GM19239 (cell line): ENCODE results near the gene MRGPRG.

Experiments used
- DNase-seq: peaks from one replicate; pipeline ENCODE4 v3.0.0; 2011; ENCODE audit warnings: low spot score; ENCODE audit not compliant: insufficient read length
- FAIRE-seq: peaks from 2 replicates; lab custom pipeline; 2011; peaks lifted over from hg19 to GRCh38; lab: Jason Lieb, UNC

Gene MRGPRG

DNA sequence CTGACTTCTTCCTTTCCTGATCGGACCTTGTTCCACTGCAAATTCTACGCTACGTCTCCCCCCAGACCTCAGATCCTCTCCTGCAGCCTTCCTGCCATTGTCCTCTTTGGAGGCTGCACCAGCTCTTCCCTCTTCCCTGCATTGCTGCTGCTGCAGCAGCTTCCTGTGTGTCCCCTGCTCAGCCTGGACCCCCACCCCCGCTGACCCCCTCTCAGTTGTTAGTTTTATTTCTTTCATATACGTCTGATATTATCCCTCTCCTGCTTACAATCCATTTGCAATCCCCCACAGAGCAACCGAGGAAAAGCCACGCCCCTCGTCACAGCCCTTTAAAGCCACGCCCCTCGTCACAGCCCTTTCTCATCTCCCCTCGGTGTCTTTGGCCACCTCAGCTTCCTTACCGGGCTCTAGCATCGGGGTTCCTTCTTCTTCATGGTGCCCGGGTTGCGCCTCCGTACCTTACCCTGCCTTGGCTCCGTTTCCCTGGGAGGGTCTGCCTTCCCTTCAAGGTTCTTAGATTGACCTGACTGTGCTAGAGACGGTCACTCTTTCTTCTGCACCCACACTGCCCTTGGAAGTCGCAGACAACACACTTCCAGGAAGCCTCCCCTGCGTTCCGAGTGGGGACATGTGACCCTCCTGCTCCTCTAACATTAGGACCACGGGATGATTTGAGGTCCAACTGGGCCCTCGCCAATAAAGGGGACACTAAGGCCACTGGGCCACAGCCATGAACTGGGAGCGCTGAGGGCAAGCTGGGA, 4.8 kb downstream of the MRGPRG start:
- FAIRE-seq (no peak), DNase-seq (no peak)

GRCh38 chr11:3208272-3208671, 10.3 kb downstream of the MRGPRG start:
- no peak for FAIRE-seq

GRCh38 chr11:3207526-3208189, 11.0 kb downstream of the MRGPRG start:
- DNase-seq (no peak), FAIRE-seq (no peak)

More at GRCh38 chr11:3208272-3208671, 10.3 kb downstream of the MRGPRG start:
- DNase-seq: no peak

DNA sequence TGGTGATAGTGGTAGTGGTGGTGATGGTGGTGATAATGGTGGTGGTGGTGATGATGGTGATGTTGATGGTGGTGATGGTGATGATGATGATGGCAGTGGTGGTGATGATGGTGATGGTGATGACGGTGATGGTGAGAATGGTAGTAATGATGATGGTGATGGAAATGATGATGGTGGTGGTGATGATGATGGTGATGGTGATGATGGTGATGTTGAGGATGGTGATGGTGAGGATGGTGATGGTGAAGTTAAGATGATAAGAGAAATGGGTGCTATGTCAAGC, 11.8 kb downstream of the MRGPRG start:
- FAIRE-seq (no peak), DNase-seq (no peak)

- no peak for DNase-seq
- FAIRE-seq: no peak
Observed at GRCh38 chr11:3206156-3206921, 12.3 kb downstream of the MRGPRG start.

- FAIRE-seq: no peak
- DNase-seq: no peak
Observed at GRCh38 chr11:3205261-3206155, 13.1 kb downstream of the MRGPRG start.

DNA sequence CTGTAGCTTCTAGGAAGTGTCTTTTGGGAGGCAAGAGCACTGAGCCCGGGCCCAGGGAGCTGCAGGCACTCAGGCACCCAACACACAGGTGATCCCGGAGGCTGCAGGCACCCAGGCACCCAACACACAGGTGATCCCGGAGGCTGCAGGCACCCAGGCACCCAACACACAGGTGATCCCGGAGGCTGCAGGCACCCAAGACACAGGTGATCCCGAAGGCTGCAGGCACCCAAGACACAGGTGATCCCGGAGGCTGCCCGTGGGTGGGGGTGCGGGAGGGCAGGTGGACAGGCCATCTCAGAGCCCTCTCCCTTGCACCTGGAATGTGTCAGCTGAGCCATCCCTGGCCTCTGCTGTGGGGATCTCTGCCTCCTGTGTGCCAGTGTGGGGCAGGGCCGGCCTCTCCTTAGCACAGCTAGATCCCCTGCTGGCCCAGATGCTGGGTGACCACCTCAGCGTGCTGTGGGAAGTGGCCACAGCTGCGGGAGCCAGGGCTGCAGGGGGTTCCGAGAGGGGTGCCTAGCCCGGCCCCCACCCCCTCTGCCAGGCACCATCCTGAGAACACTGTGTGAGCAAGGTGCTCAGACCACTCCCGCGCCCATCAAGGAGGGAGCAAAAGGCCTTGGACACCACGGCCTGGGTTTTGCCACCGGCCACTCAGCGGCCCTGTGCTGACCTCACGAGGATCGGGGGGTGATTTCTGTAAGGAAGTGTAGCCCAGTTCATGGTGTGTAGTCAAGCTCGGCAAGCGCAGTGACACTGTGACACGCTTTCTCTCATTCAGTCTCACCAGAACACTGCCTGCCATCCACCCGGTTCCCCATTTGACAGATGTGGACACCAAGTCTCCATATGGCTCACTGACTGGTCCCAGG, 14.2 kb downstream of the MRGPRG start:
- DNase-seq: no peak
- no peak for FAIRE-seq

DNA sequence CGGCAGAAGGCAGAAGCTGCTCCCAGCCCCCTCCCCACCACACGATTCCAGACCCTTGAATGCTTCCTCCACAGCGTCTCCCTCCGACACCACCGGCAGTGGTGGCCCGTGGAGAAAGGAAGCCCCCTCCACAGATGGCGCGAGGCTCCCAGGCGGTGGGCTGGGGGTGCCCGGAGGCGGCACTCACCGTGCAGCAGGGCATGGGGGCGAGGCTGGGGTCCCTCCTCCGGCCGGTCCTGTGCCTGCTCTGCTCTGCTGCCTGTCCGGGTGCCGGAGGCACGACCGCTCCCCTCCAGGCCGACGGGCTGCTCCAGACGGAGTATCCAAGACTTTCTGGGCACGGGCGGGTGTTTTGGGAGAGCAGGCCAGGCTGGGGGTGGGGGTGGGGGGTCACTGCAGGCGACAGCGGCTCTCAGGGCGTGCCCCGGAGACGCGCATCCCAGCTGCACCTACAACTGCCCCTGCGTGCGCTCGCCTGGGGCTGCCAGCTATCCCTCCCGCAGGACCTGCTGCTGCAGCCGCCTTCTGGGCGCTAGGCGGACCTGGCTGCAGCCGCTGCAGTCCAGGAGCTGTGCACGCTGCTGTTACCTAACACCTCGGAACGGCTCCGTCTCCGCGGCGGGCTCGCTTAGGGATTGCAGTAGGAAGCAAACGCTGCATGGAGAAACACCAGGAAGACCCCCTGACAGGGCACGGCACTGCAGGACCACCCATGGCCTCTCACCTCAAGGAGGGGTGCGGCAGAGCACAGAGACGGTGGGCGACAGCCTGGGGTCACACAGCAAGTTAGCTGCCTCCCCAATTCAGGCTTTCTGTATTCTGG, 15.2 kb downstream of the MRGPRG start:
- DNase-seq (no peak), FAIRE-seq (no peak)

- FAIRE-seq: no peak
- DNase-seq: no peak
Observed at GRCh38 chr11:3202759-3203158, 15.9 kb downstream of the MRGPRG start.

- DNase-seq (no peak), FAIRE-seq (no peak)
Observed at GRCh38 chr11:3202305-3202704, 16.3 kb downstream of the MRGPRG start.

- no peak for DNase-seq
- FAIRE-seq: no peak
Observed at GRCh38 chr11:3201677-3202181, 16.9 kb downstream of the MRGPRG start.

- FAIRE-seq (no peak), DNase-seq (no peak)
Observed at GRCh38 chr11:3201112-3201581, 17.5 kb downstream of the MRGPRG start.

GRCh38 chr11:3200388-3201111, 18.1 kb downstream of the MRGPRG start:
- no peak for FAIRE-seq
- no peak for DNase-seq

DNA sequence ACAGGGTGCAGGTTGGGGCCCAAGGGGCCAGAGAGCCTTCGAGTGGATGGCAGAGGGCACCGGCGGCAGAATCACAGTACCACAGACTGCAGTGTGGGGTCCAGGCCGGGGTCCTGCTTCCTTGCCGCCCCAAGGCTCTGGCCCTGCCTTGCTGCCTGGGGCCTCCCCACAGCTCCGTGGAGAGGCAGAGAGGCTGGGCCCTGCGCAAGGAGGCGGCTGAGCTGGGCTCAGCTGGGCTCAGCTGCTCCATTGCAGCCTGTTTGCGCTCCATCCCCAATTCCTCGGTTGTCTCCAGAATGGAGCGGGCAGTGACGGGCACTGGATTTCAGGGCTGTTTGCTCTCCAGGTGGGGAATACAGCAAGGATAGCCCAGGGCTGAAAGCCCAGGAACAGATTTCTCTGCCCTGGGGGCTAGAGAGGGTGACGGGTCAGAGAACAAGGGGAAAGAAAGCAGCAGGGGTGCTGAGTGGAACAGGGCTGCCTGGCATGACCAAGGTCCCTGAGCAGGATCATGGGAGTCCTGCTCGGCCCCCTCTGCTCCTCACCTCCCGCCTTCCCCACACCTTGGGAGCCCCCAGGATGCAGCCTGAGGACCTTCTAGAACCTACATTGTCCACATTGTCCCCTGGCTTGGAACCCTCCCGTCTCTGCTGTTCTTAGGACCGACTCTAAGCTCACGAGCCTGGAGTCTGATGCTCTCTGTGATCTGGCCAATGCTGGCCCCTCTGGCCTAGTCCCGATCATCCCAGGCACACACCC, 18.9 kb downstream of the MRGPRG start:
- DNase-seq: no peak
- no peak for FAIRE-seq

- DNase-seq: no peak
Observed at GRCh38 chr11:3198815-3199214, 19.8 kb downstream of the MRGPRG start.

GRCh38 chr11:3197878-3198528, 20.6 kb downstream of the MRGPRG start:
- FAIRE-seq (no peak), DNase-seq (no peak)

More at GRCh38 chr11:3198815-3199214, 19.8 kb downstream of the MRGPRG start:
- FAIRE-seq: no peak
